ENCODE data around the gene UBASH3A. TPM values are rescaled to one million over a fixed set of nuclear protein-coding genes. Genes with fewer than 3 reads are reported as not detected.

Gene UBASH3A
- total and polyA plus RNA-seq, 7 donors: 0.06 to 0.21 TPM; not detected in 5

GRCh38 chr21:42388740-42389448, 14.8 kb upstream of the UBASH3A start:
- Histone ChIP-seq H3K9me3 (no peaks in the 10 kb centered on the region), H3K36me3 (ENCODE audit: insufficient read depth in 1 of 2, low read depth in 1 of 2) (no peaks in the 10 kb centered on the region), H3K27me3 (ENCODE audit: insufficient read depth in 3 of 3, low read length in 2 of 3) (peaks cover 0 to 44% (median 3%) of the 10 kb centered on the region in 3 donors), H3K27ac (no peak overlapping the region), H3K4me1 (no peaks in the 10 kb centered on the region), H3K4me3 (no peak overlapping the region)
- DNase-seq: peak in 1 of 2 donors; percentile 21
- WGBS, 3 donors: 60 to 66% (median 61%) methylated on average over 20 of the region's 20 CpGs
- no peak for ATAC-seq
- intact Hi-C loops (cut with DNase I): loop anchor here in 1 of 2 donors (10.0 kb wide), 1 partner anchor 244 kb away; no protein-coding TSS in a partner anchor
- TF ChIP-seq CTCF (IDR thresholded peaks at IDR 0.05): no peak

- Histone ChIP-seq H3K27ac (no peak overlapping the region), H3K9me3 (no peaks in the 10 kb centered on the region), H3K4me1 (no peaks in the 10 kb centered on the region), H3K36me3 (ENCODE audit: insufficient read depth in 1 of 2, low read depth in 1 of 2) (no peaks in the 10 kb centered on the region), H3K27me3 (ENCODE audit: insufficient read depth in 3 of 3, low read length in 2 of 3) (peaks cover 0 to 44% (median 3%) of the 10 kb centered on the region in 3 donors), H3K4me3 (no peak overlapping the region)
- no peak for TF ChIP-seq CTCF (IDR thresholded peaks at IDR 0.05)
- no peak for ATAC-seq
- peak in 1 of 2 donors; percentile 11 for DNase-seq
- 52 to 62% (median 55%) methylated on average over 6 of the region's 6 CpGs for WGBS, 3 donors
- intact Hi-C loops (cut with DNase I): loop anchor here in 1 of 2 donors (10.0 kb wide), 1 partner anchor 245 kb away; no protein-coding TSS in a partner anchor
These were observed 14.3 kb upstream of the UBASH3A start for GRCh38 chr21:42389449-42389835.

GRCh38 chr21:42390193-42390592, 13.5 kb upstream of the UBASH3A start:
- Histone ChIP-seq H3K27ac (no peak overlapping the region), H3K36me3 (ENCODE audit: insufficient read depth in 1 of 2, low read depth in 1 of 2) (no peaks in the 10 kb centered on the region), H3K27me3 (ENCODE audit: insufficient read depth in 3 of 3, low read length in 2 of 3) (peaks cover 0 to 44% (median 5%) of the 10 kb centered on the region in 3 donors), H3K4me1 (no peaks in the 10 kb centered on the region), H3K9me3 (no peaks in the 10 kb centered on the region), H3K4me3 (no peak overlapping the region)
- ATAC-seq (no peak), DNase-seq (peak in 1 of 2 donors; percentile 1)
- TF ChIP-seq CTCF (IDR thresholded peaks at IDR 0.05): no peak
- 71 to 77% (median 73%) methylated on average over 5 of the region's 5 CpGs for WGBS, 3 donors
- intact Hi-C loops (cut with DNase I): no loop called here

- no peak for DNase-seq
- TF ChIP-seq CTCF (IDR thresholded peaks at IDR 0.05): no peak
- intact Hi-C loops (cut with DNase I): no loop called here
- Histone ChIP-seq H3K9me3 (no peaks in the 10 kb centered on the region), H3K27ac (no peak overlapping the region), H3K4me3 (no peak overlapping the region), H3K36me3 (ENCODE audit: insufficient read depth in 1 of 2, low read depth in 1 of 2) (no peaks in the 10 kb centered on the region), H3K4me1 (no peaks in the 10 kb centered on the region), H3K27me3 (ENCODE audit: insufficient read depth in 3 of 3, low read length in 2 of 3) (peaks cover 0 to 44% (median 5%) of the 10 kb centered on the region in 3 donors)
- ATAC-seq: no peak
- WGBS, 3 donors: 47 to 54% (median 47%) methylated on average over 2 of the region's 2 CpGs
These were observed 13.0 kb upstream of the UBASH3A start for GRCh38 chr21:42390696-42391095.
